GM12873 (cell line): ENCODE data around the gene SPATA31C2.

ENCODE experiments used
- TF ChIP-seq, protein P1 (sequence below): IDR thresholded peaks from 2 replicates; pipeline ENCODE4 v1.5.1; 2012; ENCODE audit warnings: low read depth, mild to moderate bottlenecking, moderate library complexity, low read length, control low read depth; ENCODE audit not compliant: insufficient read depth; ENCODE audit errors: missing control alignments

Gene SPATA31C2

GRCh38 chr9:88166660-88167059 is 28.4 kb upstream of the SPATA31C2 start:
- TF ChIP-seq, protein P1, sequence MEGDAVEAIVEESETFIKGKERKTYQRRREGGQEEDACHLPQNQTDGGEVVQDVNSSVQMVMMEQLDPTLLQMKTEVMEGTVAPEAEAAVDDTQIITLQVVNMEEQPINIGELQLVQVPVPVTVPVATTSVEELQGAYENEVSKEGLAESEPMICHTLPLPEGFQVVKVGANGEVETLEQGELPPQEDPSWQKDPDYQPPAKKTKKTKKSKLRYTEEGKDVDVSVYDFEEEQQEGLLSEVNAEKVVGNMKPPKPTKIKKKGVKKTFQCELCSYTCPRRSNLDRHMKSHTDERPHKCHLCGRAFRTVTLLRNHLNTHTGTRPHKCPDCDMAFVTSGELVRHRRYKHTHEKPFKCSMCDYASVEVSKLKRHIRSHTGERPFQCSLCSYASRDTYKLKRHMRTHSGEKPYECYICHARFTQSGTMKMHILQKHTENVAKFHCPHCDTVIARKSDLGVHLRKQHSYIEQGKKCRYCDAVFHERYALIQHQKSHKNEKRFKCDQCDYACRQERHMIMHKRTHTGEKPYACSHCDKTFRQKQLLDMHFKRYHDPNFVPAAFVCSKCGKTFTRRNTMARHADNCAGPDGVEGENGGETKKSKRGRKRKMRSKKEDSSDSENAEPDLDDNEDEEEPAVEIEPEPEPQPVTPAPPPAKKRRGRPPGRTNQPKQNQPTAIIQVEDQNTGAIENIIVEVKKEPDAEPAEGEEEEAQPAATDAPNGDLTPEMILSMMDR = no peak

- TF ChIP-seq, protein P1 = no peak
Observed at GRCh38 chr9:88164850-88165249, 26.6 kb upstream of the SPATA31C2 start.

DNA sequence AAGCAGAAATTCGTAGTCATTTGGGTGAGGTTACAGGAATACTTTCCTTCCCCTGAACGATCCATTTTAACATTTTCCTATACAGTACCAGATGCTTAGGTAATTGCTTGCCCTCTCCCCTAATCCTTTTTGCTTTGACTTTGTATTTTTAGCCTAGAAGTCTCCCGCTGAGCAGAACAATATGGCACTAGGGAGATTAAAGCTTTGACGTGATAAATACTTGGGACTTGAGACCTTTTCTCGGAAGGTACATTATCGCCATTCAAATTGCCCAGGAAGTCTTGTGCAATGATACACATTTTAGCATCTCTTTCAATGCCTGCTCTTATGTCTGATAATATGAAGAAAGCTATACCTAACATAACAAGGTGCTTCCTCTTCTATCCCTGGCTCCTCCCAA is 22.9 kb upstream of the SPATA31C2 start:
- TF ChIP-seq, protein P1 = no peak

DNA sequence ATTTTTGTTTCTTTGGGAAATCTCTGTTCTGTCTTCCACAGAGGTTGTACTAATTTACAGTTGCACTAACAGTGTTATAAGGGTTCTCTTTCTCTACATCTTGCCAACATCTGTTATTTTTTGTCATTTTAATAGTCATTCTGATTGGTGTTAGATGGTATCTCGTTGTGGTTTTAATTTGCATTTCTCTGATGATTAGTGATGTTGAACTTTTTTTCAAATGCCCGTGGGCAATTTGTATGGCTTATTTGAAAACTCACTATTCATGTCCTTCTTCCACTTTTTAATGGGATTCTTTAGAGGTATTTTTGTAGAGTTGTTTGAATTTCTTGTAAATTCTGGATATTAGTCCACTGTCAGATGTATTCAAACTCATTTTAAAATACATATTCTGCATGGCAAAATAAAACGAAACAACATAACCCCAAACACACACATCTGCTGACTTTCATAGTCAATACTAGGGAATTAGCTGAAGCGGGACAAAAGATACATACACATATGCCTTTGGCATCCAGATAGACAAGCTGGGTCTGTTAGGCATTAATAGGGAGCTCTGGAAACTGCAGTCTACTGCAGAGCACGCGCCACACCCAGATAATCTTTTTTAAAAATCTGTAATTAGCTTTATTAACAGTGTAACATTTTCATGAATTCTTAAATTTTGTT is 5.8 kb upstream of the SPATA31C2 start:
- TF ChIP-seq, protein P1 = no peak

- TF ChIP-seq, protein P1 = no peak
Observed at GRCh38 chr9:88143179-88143578, 4.9 kb upstream of the SPATA31C2 start.

DNA sequence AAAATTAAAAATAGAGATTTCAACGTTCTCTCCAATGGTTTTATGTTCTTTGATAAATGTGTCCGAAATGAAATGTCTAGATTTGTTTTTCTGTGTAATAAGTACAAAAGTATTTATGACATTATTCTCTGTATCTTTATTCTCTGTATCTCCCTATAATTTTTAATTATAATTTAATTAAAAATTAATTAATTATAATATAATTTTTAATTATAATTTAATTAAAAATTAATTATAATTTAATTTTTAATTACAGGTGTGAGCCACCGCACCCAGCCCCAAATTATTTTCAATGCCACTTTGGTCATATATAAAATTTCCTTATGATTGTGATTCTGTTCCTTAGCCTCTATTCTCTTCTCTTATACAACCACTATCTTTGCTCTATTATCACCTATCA is 28.2 kb downstream of the SPATA31C2 start:
- TF ChIP-seq, protein P1 = no peak

- TF ChIP-seq, protein P1 = no peak
Observed at GRCh38 chr9:88108779-88109178, 29.5 kb downstream of the SPATA31C2 start.
